Embryonic facial prominence (tissue), 1 donor: ENCODE measurements around the gene CCDC71L.

Experiments
- DNase-seq: peaks from one replicate; pipeline ENCODE4 v3.0.0-alpha.2; 2016; ENCODE audit errors: extremely low spot score

CCDC71L gene

GRCh38 chr7:106659166-106659962 lies 1.6 kb downstream of the CCDC71L start:
- no peak for DNase-seq

- DNase-seq = no peak
These were observed 2.4 kb downstream of the CCDC71L start for GRCh38 chr7:106658316-106659165.

- DNase-seq = no peak
These were observed 3.6 kb downstream of the CCDC71L start for GRCh38 chr7:106657085-106657991.

DNA sequence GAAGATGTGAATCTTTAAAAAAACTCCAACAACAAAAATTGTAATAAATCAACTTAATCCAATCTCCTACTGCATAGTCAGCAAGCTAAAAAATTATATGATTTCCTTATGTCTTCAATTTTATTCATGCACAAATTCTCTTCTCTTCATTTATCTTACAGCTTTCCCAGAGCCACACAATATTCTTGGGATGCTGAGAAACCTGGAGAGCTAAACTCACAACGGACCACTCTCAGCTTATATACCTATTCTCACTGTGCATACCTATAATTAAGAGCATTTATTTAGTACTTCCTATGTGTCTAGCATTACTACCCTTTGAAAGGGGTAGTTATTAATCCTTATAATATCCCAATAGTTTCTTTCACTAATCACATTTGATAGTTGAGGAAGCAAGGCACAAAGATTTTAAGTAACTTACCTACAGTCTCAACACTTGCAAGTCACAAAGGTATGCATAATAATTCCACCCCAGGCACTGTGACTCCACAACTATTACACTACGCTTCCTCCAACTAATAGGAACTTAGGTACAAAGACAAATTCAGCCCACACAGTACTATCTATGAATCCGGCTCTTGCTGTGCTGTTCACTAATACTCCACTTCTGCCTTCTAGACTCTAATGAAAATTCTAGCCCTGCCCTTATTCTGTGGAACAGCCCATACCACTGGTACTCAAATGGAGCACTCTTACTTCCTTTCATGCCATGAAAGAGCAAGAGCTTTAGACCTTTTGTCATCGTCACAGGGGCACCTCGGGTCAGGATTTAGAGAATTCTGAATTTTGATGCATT lies 5.1 kb downstream of the CCDC71L start:
- no peak for DNase-seq

- DNase-seq = no peak
These were observed 7.5 kb downstream of the CCDC71L start for GRCh38 chr7:106653488-106653887.

DNA sequence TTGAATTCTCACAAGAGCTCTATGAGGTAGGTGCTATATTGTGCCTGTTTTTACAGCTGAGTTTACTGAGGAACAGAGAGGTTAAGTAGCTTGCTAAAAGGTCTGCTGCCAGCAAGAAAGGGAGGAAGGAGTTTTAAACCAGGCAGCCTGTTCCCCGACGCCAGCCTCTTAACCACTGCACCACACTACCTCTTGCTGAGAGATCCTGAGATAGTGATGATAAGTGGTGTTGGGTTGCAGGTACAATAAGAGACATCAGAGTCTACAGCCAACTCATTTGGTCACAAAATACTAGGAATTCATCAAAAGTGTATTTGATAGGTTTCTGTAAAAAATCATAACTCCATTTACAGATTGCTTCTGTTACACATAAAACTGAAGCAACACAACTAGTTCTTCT lies 8.0 kb downstream of the CCDC71L start:
- no peak for DNase-seq

DNA sequence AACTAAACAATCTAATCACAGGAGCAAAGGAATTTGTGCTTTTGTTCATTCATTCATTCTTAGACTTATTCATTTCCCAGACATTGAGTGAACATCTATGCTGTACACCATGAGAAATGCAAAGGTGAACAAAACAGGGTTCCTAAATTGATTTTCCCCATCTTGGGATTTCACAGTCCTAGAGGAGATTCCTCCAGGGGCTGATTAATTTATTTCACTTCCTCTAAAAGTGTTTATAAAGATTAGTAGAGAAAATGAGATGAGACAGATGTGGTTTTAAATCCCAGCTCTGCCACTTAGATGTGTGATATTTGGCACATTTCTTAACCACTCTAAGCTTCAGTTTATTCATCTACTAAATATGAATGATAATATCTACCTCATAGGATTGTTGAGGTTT lies 8.9 kb downstream of the CCDC71L start:
- no peak for DNase-seq

- no peak for DNase-seq
These were observed 14.7 kb downstream of the CCDC71L start for GRCh38 chr7:106646256-106646655.

GRCh38 chr7:106644999-106645398 lies 16.0 kb downstream of the CCDC71L start:
- DNase-seq = no peak

DNA sequence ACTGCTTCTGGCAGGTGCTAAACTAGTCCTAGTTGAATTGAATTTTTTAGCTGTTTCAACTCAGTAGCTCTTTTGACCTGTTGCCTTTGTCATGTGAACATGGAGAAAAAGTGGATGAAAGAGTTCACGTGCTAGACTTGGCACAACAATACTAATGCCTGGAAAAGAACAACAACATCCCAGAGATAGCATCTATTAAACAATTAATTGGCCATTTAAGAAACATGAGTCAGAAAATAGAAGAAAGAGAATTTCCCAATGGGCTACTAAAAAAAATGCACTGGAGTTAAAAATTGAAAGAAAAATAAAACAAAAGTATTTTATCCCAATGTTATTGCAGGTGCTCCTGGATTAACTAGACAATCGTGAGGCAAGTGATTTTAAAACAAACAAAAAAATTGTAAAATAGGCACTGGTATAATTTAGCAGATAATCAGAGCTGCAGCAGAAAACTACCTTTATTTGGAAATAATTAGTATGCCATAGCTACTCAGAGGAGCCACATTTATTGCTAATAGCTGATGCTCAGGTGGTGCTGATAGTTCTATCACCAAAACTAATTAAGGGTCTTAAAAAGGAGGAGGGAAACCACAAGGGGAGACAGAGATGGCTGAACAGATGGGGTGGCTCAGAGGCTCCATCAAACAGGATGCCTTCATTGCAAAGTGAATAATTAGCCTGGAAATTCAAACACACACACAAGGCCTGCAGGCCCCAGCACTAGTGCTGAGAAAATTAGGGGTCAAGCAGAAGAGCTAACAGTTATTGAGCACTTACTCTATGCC lies 17.6 kb downstream of the CCDC71L start:
- no peak for DNase-seq

- DNase-seq = no peak
These were observed 19.5 kb downstream of the CCDC71L start for GRCh38 chr7:106641416-106641815.

GRCh38 chr7:106640368-106641141 lies 20.4 kb downstream of the CCDC71L start:
- no peak for DNase-seq

GRCh38 chr7:106639476-106640334 lies 21.3 kb downstream of the CCDC71L start:
- DNase-seq = no peak

- DNase-seq = no peak
These were observed 25.5 kb downstream of the CCDC71L start for GRCh38 chr7:106635411-106635810.

- no peak for DNase-seq
These were observed 26.0 kb downstream of the CCDC71L start for GRCh38 chr7:106634958-106635357.

DNA sequence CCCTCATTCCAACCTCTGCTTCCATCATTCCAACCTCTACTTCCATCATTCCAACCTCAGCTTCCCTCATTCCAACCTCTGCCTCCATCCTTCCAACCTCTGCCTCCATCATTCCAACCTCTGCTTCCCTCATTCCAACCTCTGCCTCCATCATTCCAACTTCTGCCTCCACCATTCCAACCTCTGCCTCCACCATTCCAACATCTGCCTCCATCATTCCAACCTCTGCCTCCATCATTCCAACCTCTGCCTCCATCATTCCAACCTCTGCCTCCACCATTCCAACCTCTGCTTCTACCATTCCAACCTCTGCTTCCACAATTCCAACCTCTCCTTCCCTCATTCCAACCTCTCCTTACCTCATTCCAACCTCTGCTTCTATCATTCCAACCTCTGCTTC lies 30.3 kb downstream of the CCDC71L start:
- no peak for DNase-seq

- no peak for DNase-seq
These were observed 31.4 kb downstream of the CCDC71L start for GRCh38 chr7:106629516-106629915.

DNA sequence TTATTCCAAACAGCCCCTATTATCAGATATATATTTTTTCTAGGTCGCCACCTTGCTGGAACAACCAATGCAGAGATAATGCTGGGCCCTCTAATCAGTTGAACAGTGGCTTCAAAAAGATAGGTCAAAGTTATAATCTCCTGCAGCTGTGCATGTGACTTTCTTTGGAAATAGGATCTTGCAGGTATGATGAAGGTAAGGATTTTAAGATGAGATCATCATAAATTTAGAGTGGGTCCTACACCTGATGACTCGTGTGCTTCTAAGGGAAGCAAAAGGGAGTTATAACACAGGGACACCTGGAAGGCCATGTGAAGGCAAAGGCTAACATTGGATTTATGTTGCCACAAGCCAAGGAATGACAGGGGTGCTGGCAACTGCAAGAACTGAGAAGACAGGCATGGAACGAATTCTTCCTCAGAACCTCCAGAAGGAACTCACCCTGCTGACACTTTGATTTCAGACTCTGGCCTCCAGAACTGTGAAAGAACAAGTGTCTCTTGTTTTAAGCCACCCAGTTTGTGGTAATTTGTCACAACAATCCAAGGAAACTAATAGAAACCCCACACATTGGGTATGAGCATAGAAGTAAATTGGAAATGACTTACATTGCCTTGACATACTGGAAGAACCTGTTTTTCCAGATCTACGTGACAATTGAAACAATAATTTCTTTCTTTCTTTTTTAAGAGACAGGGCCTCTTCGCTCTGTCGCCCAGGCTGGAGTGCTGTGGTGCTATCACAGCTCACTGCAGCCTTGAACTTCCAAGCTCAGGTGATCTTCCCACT lies 34.4 kb downstream of the CCDC71L start:
- DNase-seq = no peak
